Uterus (tissue), 4 donors: Measurements from ENCODE around the gene HMOX2. TPM values are rescaled to one million over a fixed set of nuclear protein-coding genes. Genes with fewer than 3 reads are reported as not detected.

Experiments
- DNase-seq, 2 donors: peaks; one replicate each; pipeline ENCODE4 v3.0.0-alpha.2; 2019 to 2020
- H3K27ac ChIP-seq, 2 donors: fragments of 200-600 bp; sonication (generic); 1 replicate in 1 of 2; 2 replicates in 1 of 2; pipeline ENCODE4 v1.5.1; 2016 to 2018
- H3K27me3 ChIP-seq, 2 donors: fragments of 200-600 bp; sonication (generic); one replicate each; pipeline ENCODE4 v1.5.1; 2018 to 2019; ENCODE audit warnings: control low read depth in 1 of 2
- H3K36me3 ChIP-seq, 2 donors: fragments of 200-600 bp; sonication (generic); one replicate each; pipeline ENCODE4 v1.5.1; 2019; ENCODE audit warnings: control low read depth in 1 of 2
- H3K4me1 ChIP-seq, 2 donors: fragments of 200-600 bp; sonication (generic); one replicate each; pipeline ENCODE4 v1.5.1; 2018 to 2019; ENCODE audit warnings: control low read depth in 1 of 2
- H3K4me3 ChIP-seq, 2 donors: fragments of 200-600 bp; sonication (generic); 1 replicate in 1 of 2; 2 replicates in 1 of 2; pipeline ENCODE4 v1.5.1; 2018 to 2019; ENCODE audit warnings: mild to moderate bottlenecking in 1 of 2
- H3K9me3 ChIP-seq, 2 donors: fragments of 200-600 bp; sonication (generic); one replicate each; pipeline ENCODE4 v1.5.1; 2019; ENCODE audit warnings: control low read depth in 1 of 2
- CTCF ChIP-seq, 4 experiments: fragments of 200-600 bp in 2 of 4; fragments of 450-650 bp in 2 of 4; sonication (generic) in 2 of 4; IDR thresholded peaks; one replicate each; pipeline ENCODE4 v1.5.1; 2016 to 2019; ENCODE audit warnings: antibody characterized with exemption in 4 of 4, mild to moderate bottlenecking in 2 of 4, moderate library complexity in 1 of 4
- POLR2A ChIP-seq, 2 donors: fragments of 450-650 bp; IDR thresholded peaks; one replicate each; pipeline ENCODE4 v1.6.1; 2016; ENCODE audit warnings: antibody characterized with exemption in 2 of 2, mild to moderate bottlenecking in 1 of 2, moderate library complexity in 1 of 2
- intact Hi-C: fragments of 100-400 bp; cut with DNase I; formaldehyde crosslinking; loops from one replicate; pipeline ENCODE4 v1.15.1; 2023; ENCODE audit warnings: low total_unique reads
- total RNA-seq, 4 donors: library from RNA; depleted of rRNA in 3 of 4; stranded (reverse); fragments of >200 nt in 3 of 4; gene quantifications; one replicate each; pipeline versions ENCODE4 v1.1.0 to v1.2.4, GENCODE V29; 2014 to 2023
- donor health status: DM: yes; HTN: yes; CAD: no.

The HMOX2 gene
- total RNA-seq, 4 donors from 2014 or later, result 13.2 to 43.1 (median 34.1) TPM

- no peak overlapping the region for H3K4me3 ChIP-seq
- no peaks in the 10 kb centered on the region for H3K4me1 ChIP-seq
- H3K36me3 ChIP-seq, result no peaks in the 10 kb centered on the region
- H3K9me3 ChIP-seq, result no peaks in the 10 kb centered on the region
- no peaks in the 10 kb centered on the region for H3K27me3 ChIP-seq
- no peak overlapping the region for H3K27ac ChIP-seq
- TF ChIP-seq CTCF (IDR thresholded peaks at IDR 0.05), result no peak
- TF ChIP-seq POLR2A (IDR thresholded peaks at IDR 0.05), result no peak
- DNase-seq, result no peak
- intact Hi-C loops, result no loop called here
These were observed 10.0 kb upstream of the HMOX2 start for GRCh38 chr16:4465977-4466779.

- Histone ChIP-seq H3K4me3 (no peak overlapping the region), H3K9me3 (no peaks in the 10 kb centered on the region), H3K27ac (no peak overlapping the region), H3K27me3 (no peaks in the 10 kb centered on the region), H3K4me1 (no peaks in the 10 kb centered on the region), H3K36me3 (no peaks in the 10 kb centered on the region)
- intact Hi-C loops, result no loop called here
- no peak for DNase-seq
- TF ChIP-seq POLR2A (IDR thresholded peaks at IDR 0.05) (no peak), CTCF (IDR thresholded peaks at IDR 0.05) (no peak)
These were observed 8.3 kb upstream of the HMOX2 start for GRCh38 chr16:4467916-4468315.

GRCh38 chr16:4468972-4469371 is 7.2 kb upstream of the HMOX2 start:
- H3K4me1 ChIP-seq, result no peaks in the 10 kb centered on the region
- intact Hi-C loops, result no loop called here

GRCh38 chr16:4471869-4472268 is 4.3 kb upstream of the HMOX2 start:
- TF ChIP-seq POLR2A (IDR thresholded peaks at IDR 0.05), result no peak
- TF ChIP-seq CTCF (IDR thresholded peaks at IDR 0.05), result no peak
- Histone ChIP-seq H3K27ac (no peak overlapping the region), H3K4me1 (no peaks in the 10 kb centered on the region), H3K4me3 (no peak overlapping the region), H3K36me3 (no peaks in the 10 kb centered on the region), H3K9me3 (no peaks in the 10 kb centered on the region), H3K27me3 (no peaks in the 10 kb centered on the region)
- no peak for DNase-seq
- intact Hi-C loops, result no loop called here

More at GRCh38 chr16:4468972-4469371, 7.2 kb upstream of the HMOX2 start:
- Histone ChIP-seq H3K27me3 (no peaks in the 10 kb centered on the region), H3K9me3 (no peaks in the 10 kb centered on the region), H3K4me3 (no peak overlapping the region), H3K27ac (no peak overlapping the region), H3K36me3 (no peaks in the 10 kb centered on the region)
- DNase-seq, result no peak
- no peak for TF ChIP-seq POLR2A (IDR thresholded peaks at IDR 0.05)
- no peak for TF ChIP-seq CTCF (IDR thresholded peaks at IDR 0.05)

- TF ChIP-seq POLR2A (IDR thresholded peaks at IDR 0.05) (no peak), CTCF (IDR thresholded peaks at IDR 0.05) (no peak)
- no peak overlapping the region for H3K4me3 ChIP-seq
- no peak for DNase-seq
These were observed 3.3 kb upstream of the HMOX2 start for GRCh38 chr16:4472880-4473279.

More at GRCh38 chr16:4472880-4473279, 3.3 kb upstream of the HMOX2 start:
- no peaks in the 10 kb centered on the region for H3K27me3 ChIP-seq
- H3K9me3 ChIP-seq, result no peaks in the 10 kb centered on the region
- H3K4me1 ChIP-seq, result no peaks in the 10 kb centered on the region
- intact Hi-C loops, result no loop called here
- no peak overlapping the region for H3K27ac ChIP-seq
- H3K36me3 ChIP-seq, result no peaks in the 10 kb centered on the region
